DND-41 (cell line): Measurements from ENCODE around the gene MYLK3.

Experiments used
- CTCF ChIP-seq: IDR thresholded peaks from 2 replicates; pipeline ENCODE4 v1.5.1; 2012; ENCODE audit warnings: borderline replicate concordance, low read length, moderate library complexity, mild to moderate bottlenecking; ENCODE audit not compliant: poor library complexity, severe bottlenecking; ENCODE audit errors: extremely low read depth
- EZH2 ChIP-seq: IDR thresholded peaks from 3 replicates; pipeline ENCODE4 v1.6.1; 2012; ENCODE audit warnings: borderline replicate concordance, low read depth, mild to moderate bottlenecking, moderate library complexity, low read length, inconsistent platforms; ENCODE audit not compliant: severe bottlenecking

GRCh38 chr16:46775214-46775613, 27.1 kb upstream of the MYLK3 start:
- TF ChIP-seq CTCF: no peak
- no peak for TF ChIP-seq EZH2
